H9 (cell line): ENCODE results near the gene CNGA2. TPM values are rescaled to one million over a fixed set of nuclear protein-coding genes. Genes with fewer than 3 reads are reported as not detected.

Experiments used
- DNase-seq: peaks from one replicate; pipeline ENCODE4 v3.0.0-alpha.2; 2017
- H2AFZ ChIP-seq: one replicate; pipeline ENCODE4 v1.6.1; 2013; ENCODE audit warnings: mild to moderate bottlenecking, low read length, control low read depth, moderate library complexity
- H2AK5ac ChIP-seq: 2 replicates; pipeline ENCODE4 v1.6.1; 2013; ENCODE audit warnings: low read length, control low read depth, mixed read lengths; ENCODE audit not compliant: insufficient read length
- H2BK120ac ChIP-seq: one replicate; pipeline ENCODE4 v1.6.1; 2013; ENCODE audit warnings: low read depth, mild to moderate bottlenecking, low read length, control low read depth, inconsistent platforms; ENCODE audit not compliant: poor library complexity, severe bottlenecking
- H2BK12ac ChIP-seq: 2 replicates; pipeline ENCODE4 v1.6.1; 2013; ENCODE audit warnings: low read length, control low read depth, mixed read lengths, low read depth; ENCODE audit not compliant: insufficient read length
- H2BK15ac ChIP-seq: 2 replicates; pipeline ENCODE4 v1.6.1; 2013; ENCODE audit warnings: low read depth, low read length, control low read depth
- H2BK20ac ChIP-seq: one replicate; pipeline ENCODE4 v1.6.1; 2013; ENCODE audit warnings: low read depth, mild to moderate bottlenecking, low read length, control low read depth, inconsistent platforms; ENCODE audit not compliant: poor library complexity, severe bottlenecking
- H2BK5ac ChIP-seq: 2 replicates; pipeline ENCODE4 v1.6.1; 2013; ENCODE audit warnings: low read length, control low read depth, mixed read lengths; ENCODE audit not compliant: insufficient read length
- H3K14ac ChIP-seq: 2 replicates; pipeline ENCODE4 v1.6.1; 2013; ENCODE audit warnings: low read length, control low read depth; ENCODE audit not compliant: insufficient read depth
- H3K18ac ChIP-seq: 2 replicates; pipeline ENCODE4 v1.6.1; 2013; ENCODE audit warnings: low read depth, mild to moderate bottlenecking, mixed read lengths, low read length, control low read depth; ENCODE audit not compliant: insufficient read length
- H3K23ac ChIP-seq: 2 replicates; pipeline ENCODE4 v1.6.1; 2013; ENCODE audit warnings: low read length, control low read depth, mixed read lengths, low read depth; ENCODE audit not compliant: insufficient read length
- H3K23me2 ChIP-seq: 2 replicates; pipeline ENCODE4 v1.6.1; 2013; ENCODE audit warnings: low read depth, mild to moderate bottlenecking, mixed read lengths, low read length, control low read depth; ENCODE audit not compliant: insufficient read length, poor library complexity, severe bottlenecking
- H3K27ac ChIP-seq: 2 replicates; pipeline ENCODE4 v1.5.1; 2013; ENCODE audit warnings: low read length, control low read depth, mixed read lengths, low read depth; ENCODE audit not compliant: insufficient read length
- H3K27me3 ChIP-seq: 2 replicates; pipeline ENCODE4 v1.6.1; 2013; ENCODE audit warnings: low read length, control low read depth, inconsistent platforms; ENCODE audit not compliant: insufficient read depth
- H3K4ac ChIP-seq: 2 replicates; pipeline ENCODE4 v1.6.1; 2013; ENCODE audit warnings: low read depth, mild to moderate bottlenecking, control low read depth, inconsistent platforms, low read length, moderate library complexity
- H3K4me1 ChIP-seq: 2 replicates; pipeline ENCODE4 v1.6.1; 2013; ENCODE audit warnings: low read length, control low read depth, inconsistent platforms; ENCODE audit not compliant: insufficient read depth
- H3K4me2 ChIP-seq: 2 replicates; pipeline ENCODE4 v1.6.1; 2013; ENCODE audit warnings: low read length, control low read depth, mixed read lengths; ENCODE audit not compliant: insufficient read length, insufficient read depth
- H3K56ac ChIP-seq: 2 replicates; pipeline ENCODE4 v1.6.1; 2013; ENCODE audit warnings: low read depth, mild to moderate bottlenecking, mixed read lengths, low read length, control low read depth; ENCODE audit not compliant: insufficient read length
- H3K79me1 ChIP-seq: 2 replicates; pipeline ENCODE4 v1.6.1; 2013; ENCODE audit warnings: low read depth, mild to moderate bottlenecking, moderate library complexity, low read length, control low read depth, inconsistent platforms; ENCODE audit not compliant: insufficient read depth, poor library complexity, severe bottlenecking
- H3K79me2 ChIP-seq: 2 replicates; pipeline ENCODE4 v1.6.1; 2013; ENCODE audit warnings: low read length, control low read depth, inconsistent platforms; ENCODE audit not compliant: insufficient read depth
- H3K9ac ChIP-seq: 2 replicates; pipeline ENCODE4 v1.6.1; 2013; ENCODE audit warnings: low read length, control low read depth, mixed read lengths; ENCODE audit not compliant: insufficient read length; ENCODE audit errors: extremely low read depth
- H3K9me3 ChIP-seq: one replicate; pipeline ENCODE4 v1.6.1; 2013; ENCODE audit warnings: low read depth, low read length, inconsistent platforms; ENCODE audit not compliant: control insufficient read depth
- H3T11ph ChIP-seq: one replicate; pipeline ENCODE4 v1.6.1; 2013; ENCODE audit warnings: mild to moderate bottlenecking, low read length, control low read depth, inconsistent platforms
- H4K20me1 ChIP-seq: one replicate; pipeline ENCODE4 v1.6.1; 2013; ENCODE audit not compliant: control insufficient read depth, insufficient read length, insufficient read depth
- H4K5ac ChIP-seq: 2 replicates; pipeline ENCODE4 v1.6.1; 2013; ENCODE audit warnings: low read depth, mild to moderate bottlenecking, mixed read lengths, low read length, control low read depth; ENCODE audit not compliant: insufficient read length
- H4K8ac ChIP-seq: replicated peaks from 2 replicates; pipeline ENCODE4 v1.6.1; 2013; ENCODE audit warnings: low read length, control low read depth, mixed read lengths, low read depth; ENCODE audit not compliant: insufficient read length
- H4K91ac ChIP-seq: 2 replicates; pipeline ENCODE4 v1.6.1; 2013; ENCODE audit warnings: low read depth, mild to moderate bottlenecking, moderate library complexity, mixed read lengths, low read length, control low read depth; ENCODE audit not compliant: insufficient read length
- H3K27ac Mint-ChIP-seq, 3 experiments: 2 replicates in 2 of 3; 3 replicates in 1 of 3; pipeline ENCODE4 v1.8.0; 2020 to 2021; ENCODE audit warnings: mixed read lengths in 3 of 3, mild to moderate bottlenecking in 1 of 3, moderate library complexity in 1 of 3
- H3K27me3 Mint-ChIP-seq: 2 replicates; pipeline ENCODE4 v1.8.0; 2021; ENCODE audit warnings: low read depth, mild to moderate bottlenecking, moderate library complexity, mixed read lengths
- H3K36me3 Mint-ChIP-seq, 3 experiments: 2 replicates in 2 of 3; 3 replicates in 1 of 3; pipeline ENCODE4 v1.8.0; 2020 to 2021; ENCODE audit warnings: low read depth in 3 of 3, mixed read lengths in 3 of 3; ENCODE audit not compliant: insufficient read depth in 1 of 3
- H3K4me1 Mint-ChIP-seq, 2 experiments: 2 replicates each; pipeline ENCODE4 v1.8.0; 2020; ENCODE audit warnings: mixed read lengths in 2 of 2
- H3K4me3 Mint-ChIP-seq, 2 experiments: 2 replicates in 1 of 2; 3 replicates in 1 of 2; pipeline ENCODE4 v1.8.0; 2020 to 2021; ENCODE audit warnings: mild to moderate bottlenecking in 2 of 2, mixed read lengths in 2 of 2, moderate library complexity in 1 of 2
- H3K9me3 Mint-ChIP-seq, 2 experiments: 2 replicates in 1 of 2; 3 replicates in 1 of 2; pipeline ENCODE4 v1.8.0; 2020; ENCODE audit warnings: mild to moderate bottlenecking in 2 of 2, mixed read lengths in 2 of 2, moderate library complexity in 1 of 2
- CTCF ChIP-seq: fragments of 200-600 bp; sonication (generic); conservative IDR thresholded peaks from 3 replicates; pipeline ENCODE4 v1.8.0; 2021; ENCODE audit warnings: antibody characterized with exemption, mild to moderate bottlenecking
- WGBS: extraction: QIAGEN DNeasy Blood & Tissue Kit; methylation state at CpG from one replicate; pipeline ENCODE4 v1.1.7; 2013; ENCODE audit warnings: missing lambda C conversion rate, low lambda C conversion rate, mixed read lengths; ENCODE audit not compliant: insufficient read length; ENCODE audit errors: extremely low coverage; 5-methylcytosine and 5-hydroxymethylcytosine counted together
- total RNA-seq: library from RNA; stranded (reverse); gene quantifications from 2 replicates; pipeline ENCODE4 v1.2.1, GENCODE V29; 2021

The CNGA2 gene
- total RNA-seq, 1 experiment from 2014 or later, result not detected

GRCh38 chrX:151713849-151714248 lies 20.7 kb upstream of the CNGA2 start:
- H3K36me3 Mint-ChIP-seq, result peaks cover 0 to 2% (median 0%) of the 10 kb centered on the region in 3 experiments; a peak in 2 of 7 replicates
- Histone ChIP-seq H4K5ac (no peak overlapping the region), H2AFZ (no peak overlapping the region), H3K4ac (no peak overlapping the region), H3K79me2 (no peaks in the 10 kb centered on the region), H3K56ac (no peak overlapping the region), H2BK15ac (no peak overlapping the region), H3K9me3 (peaks cover 39% of the 10 kb centered on the region), H2BK20ac (no peak overlapping the region), H3K27ac (no peak overlapping the region), H2AK5ac (no peak overlapping the region), H3K9ac (no peak overlapping the region), H4K20me1 (no peaks in the 10 kb centered on the region), H2BK12ac (no peak overlapping the region), H3K23me2 (no peaks in the 10 kb centered on the region), H3K4me2 (no peak overlapping the region), H3K18ac (no peak overlapping the region), H3K23ac (no peak overlapping the region), H3T11ph (no peak overlapping the region), H3K14ac (no peak overlapping the region), H4K91ac (no peak overlapping the region), H4K8ac (no peak overlapping the region), H2BK5ac (no peak overlapping the region), H2BK120ac (no peak overlapping the region), H3K79me1 (no peaks in the 10 kb centered on the region), H3K27me3 (no peaks in the 10 kb centered on the region), H3K4me1 (no peaks in the 10 kb centered on the region; the same call in 1 of the 2 replicates)
- DNase-seq, result peak; percentile 55
- no CpG with 5 or more reads among the region's 3 CpGs for WGBS
- H3K9me3 Mint-ChIP-seq, result peaks cover 59 to 60% of the 10 kb centered on the region in 2 experiments
- H3K4me3 Mint-ChIP-seq, result no peak overlapping the region
- H3K27me3 Mint-ChIP-seq, result peaks cover 8% of the 10 kb centered on the region
- peak; percentile 70 for TF ChIP-seq CTCF
- no peak overlapping the region for H3K27ac Mint-ChIP-seq
- peaks cover 13 to 19% of the 10 kb centered on the region in 2 experiments for H3K4me1 Mint-ChIP-seq
